Mucosa of gallbladder (tissue), 1 donor: ENCODE results near the gene SALL4. TPM values are rescaled to one million over a fixed set of nuclear protein-coding genes. Genes with fewer than 3 reads are reported as not detected.
"Not testable (repeated sequence)": the region's sequence is repeated elsewhere in the genome, so short reads cannot be mapped to it uniquely, and the experiment has no call there.

Experiments used
- DNase-seq: peaks from one replicate; pipeline ENCODE4 v3.0.0-alpha.2; 2020; ENCODE audit warnings: low spot score
- total RNA-seq: library from RNA; stranded (reverse); gene quantifications from one replicate; pipeline ENCODE4 v1.2.1, GENCODE V29; 2021
- donor health status: DM: no; HTN: no; CAD: no.

Gene SALL4
- total RNA-seq: 0.20 TPM

DNA sequence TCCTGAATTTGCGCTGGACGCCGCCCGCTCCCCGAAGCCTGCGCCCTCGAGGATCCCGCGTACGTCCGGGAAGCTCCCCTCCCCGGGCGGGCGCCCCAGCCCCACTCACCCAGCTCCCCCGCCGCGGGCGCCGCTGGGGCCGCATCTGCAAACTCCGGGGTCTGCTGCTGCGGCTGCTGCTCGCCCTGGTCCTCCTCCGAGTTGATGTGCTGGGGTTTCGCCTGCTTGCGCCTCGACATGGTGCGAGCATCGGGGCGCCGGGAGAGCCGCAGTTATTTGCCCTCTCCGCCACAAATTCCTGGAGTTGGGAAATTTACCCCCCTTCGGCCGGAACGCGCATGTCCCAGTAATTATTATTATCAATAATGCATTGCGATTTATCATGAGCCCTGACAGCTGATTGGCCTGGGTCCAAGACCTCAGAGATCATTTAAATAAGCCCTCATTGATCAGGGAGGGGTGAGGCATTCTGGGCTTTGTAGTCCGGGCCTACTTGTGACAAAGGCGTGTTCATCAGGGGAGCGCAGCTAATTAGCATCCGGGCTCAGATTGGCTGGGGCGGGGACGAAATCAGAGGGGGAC lies at the start of gene SALL4:
Gene SALL4, minus strand, starts transcription at position 352 of the 582 bp plus-strand sequence. Its CDS starts 113 bp downstream, at position 239.
- DNase-seq: no peak

DNA sequence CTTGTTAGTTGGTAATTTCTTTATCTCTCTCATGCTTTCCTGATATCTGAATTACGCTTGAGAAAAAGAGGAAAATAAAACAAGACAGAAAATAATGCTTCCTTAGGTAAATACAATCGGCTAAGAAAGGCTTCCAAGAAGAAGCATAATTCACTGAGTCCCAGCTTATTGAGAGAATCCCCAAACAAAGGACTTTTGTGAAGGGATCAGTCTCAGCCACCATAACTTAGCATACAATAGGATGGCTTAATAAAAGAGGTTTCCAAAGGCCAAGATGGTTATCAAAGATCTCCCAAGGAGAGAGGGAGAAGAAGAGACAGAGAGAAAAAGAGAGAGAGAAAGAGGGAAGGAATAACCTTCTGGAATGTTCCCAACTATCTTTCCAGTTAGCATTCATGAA lies 46.0 kb upstream of the SALL4 start:
- no peak for DNase-seq

DNA sequence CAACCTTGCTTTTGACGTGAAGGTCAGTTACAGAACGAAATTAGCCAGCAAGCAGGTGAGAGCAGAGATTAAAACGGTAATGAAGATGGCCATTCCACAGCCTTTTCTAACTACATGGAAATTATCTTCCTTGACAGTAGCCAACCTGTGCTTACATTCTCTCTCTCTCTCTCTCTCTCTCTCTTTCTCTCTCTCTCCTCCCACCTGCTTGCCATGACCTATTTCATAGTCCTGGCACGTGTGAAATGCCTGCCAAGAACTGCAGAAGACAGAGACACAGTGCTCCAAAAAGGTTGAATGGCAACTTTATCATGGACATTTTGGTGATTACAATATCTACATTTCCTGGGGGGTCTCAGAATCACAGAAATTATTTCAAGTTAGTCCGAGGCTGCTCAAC lies 38.5 kb upstream of the SALL4 start:
- DNase-seq: no peak

DNA sequence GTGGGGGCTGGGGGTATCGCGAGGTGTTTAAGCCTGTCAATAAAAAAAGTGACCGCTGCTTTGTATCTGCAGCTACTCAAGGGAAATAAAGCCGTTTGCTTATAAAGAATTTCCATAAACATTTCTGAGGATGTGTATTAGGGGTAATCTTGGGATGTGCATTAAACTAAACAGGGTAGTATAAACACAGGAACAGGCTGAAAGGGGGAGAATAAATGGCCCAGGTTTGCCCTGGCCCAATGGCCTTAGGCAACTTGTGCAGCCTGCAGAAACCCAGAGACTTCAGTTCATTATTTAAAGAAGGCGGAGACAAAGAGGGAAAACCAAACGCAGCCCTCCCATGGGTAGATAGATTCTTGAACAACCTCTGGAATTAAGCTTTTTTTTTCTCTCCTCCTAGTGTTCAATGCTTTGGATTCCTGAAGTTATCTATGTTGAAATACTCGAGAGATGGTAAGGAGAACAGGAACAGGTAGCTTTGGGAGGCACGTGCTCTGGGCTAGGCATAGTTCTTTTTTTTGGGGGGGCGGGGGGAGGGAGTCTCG lies 35.6 kb upstream of the SALL4 start:
- no peak for DNase-seq

DNA sequence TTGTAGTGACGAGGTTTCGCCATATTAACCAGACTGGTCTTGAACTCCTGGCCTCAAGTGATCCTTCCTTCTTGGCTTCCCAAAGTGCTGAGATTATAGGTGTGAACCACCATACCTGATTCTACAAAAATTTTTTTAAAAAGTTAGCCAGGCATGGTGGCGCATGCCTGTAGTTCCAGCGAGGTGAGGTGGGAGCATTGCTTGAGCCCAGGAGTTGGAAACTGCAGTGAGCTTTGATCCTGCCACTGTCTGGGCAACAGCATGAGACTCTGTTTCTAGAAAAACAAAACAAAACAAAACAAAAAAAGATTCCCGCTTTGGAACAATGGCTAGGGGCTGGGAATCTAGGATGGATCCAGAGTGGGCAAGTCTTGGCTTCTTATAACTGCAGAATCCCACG lies 35.1 kb upstream of the SALL4 start:
- no peak for DNase-seq

DNA sequence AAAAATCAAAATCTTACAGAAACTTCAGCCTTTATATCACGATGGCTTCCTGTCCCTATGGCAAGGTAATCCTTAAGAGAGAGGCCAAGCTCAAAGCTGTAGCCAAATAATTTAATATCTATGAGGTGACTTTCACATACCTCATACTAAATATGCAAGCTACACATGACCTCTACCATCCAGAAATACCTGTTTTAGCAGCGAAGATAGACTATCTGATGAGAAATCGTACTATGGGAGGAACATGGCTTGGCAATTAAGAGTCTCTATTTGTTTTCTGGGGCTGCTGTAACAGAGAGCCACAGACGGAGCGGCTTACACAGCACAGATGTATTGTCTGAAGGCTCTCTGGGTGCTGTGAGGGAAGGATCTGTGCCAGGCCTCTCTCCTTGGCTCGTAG lies 31.0 kb upstream of the SALL4 start:
- no peak for DNase-seq

DNA sequence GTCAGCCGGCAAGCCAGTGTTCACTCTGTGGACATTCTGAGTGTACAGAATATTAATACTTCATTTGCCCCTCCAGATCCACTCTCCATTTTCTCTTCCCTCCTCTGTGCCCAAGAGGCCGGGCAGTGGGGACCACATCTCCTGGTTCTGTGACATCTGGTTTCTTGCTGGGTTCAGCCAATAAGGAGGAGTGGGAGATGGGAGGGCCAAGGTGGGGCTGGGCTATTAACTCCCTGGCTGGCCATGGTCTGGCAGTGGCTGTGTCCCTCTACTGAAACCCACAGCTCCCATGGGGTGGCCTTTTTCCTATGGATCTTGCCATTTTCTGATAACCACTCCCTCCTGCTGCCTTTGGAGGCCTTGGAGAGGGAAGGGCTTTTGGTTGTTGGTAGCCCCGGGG lies 30.0 kb upstream of the SALL4 start:
- no peak for DNase-seq

DNA sequence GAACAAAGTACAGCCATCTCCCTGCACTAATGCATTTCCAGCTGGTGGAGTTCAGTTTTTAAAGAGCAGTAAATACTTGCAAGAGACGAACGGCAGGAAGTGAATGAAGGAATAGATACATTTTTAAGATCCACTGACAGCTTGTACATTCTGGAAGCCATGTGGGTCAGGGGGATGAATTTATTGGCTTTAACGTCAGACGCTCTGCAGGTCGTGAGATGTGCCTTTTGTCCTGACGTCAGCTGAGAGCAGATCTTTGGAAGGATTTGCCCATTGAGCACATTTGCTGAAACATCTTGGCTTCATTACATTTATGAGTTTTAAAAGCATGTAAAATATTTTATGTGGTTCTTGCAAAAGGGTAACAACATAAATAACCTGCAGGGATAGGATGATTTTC lies 29.5 kb upstream of the SALL4 start:
- DNase-seq: no peak

DNA sequence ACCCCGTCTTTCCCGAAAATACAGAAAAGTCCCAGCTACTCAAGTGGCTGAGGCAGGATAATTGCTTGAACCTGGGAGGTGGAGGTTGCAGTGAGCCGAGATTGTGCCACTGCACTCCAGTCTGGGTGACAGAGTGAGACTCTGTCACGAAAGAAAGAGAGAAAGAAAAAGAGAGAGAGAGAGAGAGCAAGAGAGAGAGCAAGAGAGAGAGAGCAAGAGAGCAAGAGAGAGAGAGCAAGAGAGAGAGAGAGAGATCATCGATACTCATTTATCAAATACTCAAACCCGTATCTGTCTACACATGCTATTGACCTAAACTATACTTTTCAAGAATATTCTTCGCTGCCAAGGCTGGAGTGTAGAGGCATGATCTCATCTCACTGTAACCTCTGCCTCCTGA lies 28.2 kb upstream of the SALL4 start:
- DNase-seq: no peak

DNA sequence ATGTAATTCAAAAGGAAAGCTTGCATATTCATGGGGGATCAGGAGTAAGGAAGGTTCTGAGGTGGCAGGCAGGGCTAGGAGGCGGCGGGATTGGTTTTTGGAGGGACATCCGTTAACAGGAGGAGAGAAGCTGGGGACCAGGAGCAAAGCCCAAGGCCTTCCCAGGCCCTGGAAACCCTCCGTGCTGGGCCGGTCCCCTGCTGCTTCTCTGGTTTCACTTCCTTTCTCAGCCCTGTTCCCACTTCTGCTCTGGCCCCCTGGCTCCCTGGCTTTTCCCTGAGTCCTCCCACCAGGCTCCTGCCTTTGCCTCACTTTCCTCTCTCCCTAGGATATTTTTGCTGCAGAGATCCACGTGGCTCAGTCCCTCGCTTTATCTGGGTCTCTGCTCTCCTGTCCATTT lies 26.4 kb upstream of the SALL4 start:
- no peak for DNase-seq

DNA sequence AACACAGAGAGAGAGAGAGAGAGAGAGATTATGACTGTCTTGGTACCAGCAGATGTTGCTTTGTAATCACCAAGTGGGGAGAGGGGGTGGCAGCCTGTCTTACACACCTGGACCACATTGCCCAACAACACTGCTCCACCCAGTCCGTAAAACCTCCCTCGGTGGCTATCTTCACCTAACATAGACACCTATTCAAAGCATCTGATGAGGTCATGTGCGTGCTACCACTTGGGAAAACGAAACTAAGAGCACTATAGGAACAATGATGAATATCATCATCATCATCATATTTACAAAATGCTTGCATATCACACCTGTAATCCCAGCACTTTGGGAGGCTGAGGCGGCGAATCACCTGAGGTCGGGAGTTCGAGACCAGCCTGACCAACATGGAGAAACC lies 24.1 kb upstream of the SALL4 start:
- no peak for DNase-seq

DNA sequence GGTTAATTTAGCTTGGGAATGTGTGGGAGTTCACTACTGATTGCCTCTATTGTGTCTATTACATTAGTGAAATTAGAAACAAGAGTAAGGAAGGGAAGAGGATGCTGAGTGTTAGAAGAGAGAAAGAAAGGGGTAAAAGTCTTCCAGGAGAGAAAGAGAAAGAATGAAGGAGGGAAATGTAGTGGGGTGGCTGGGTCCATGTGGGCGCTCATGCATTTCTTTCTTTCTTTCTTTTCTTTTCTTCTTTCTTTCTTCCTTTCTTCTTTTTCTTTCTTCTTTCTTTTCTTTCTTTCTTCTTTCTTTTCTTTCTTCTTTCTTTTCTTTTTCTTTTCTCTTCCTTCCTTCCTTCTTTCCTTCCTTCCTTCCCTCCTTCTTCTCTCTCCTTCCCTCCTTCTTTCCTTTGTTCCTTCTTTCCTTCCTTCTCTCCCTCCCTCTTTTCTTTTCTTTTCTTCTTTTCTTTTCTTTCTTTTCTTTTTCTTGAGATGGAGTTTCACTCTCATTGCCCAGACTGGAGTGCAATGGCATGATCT lies 16.2 kb upstream of the SALL4 start:
- DNase-seq: no peak

DNA sequence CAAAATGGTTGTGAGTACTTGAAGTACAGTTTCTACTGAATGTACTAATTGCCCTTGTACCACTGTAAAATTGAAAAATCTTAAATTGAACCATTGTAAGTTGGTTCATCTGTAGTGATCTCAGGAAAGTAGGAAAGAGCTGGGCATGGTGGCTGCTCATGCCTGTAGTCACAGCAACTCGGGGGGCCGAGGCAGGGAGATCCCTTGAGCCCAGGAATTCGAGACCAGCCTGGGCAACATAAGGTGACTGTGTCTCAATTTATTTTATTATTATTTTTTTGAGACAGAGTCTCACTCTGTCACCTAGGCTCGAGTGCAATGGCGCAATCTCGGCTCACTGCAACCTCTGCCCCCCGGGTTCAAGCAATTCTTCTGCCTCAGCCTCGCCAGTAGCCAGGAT lies 14.5 kb upstream of the SALL4 start:
- DNase-seq: not testable (repeated sequence)

DNA sequence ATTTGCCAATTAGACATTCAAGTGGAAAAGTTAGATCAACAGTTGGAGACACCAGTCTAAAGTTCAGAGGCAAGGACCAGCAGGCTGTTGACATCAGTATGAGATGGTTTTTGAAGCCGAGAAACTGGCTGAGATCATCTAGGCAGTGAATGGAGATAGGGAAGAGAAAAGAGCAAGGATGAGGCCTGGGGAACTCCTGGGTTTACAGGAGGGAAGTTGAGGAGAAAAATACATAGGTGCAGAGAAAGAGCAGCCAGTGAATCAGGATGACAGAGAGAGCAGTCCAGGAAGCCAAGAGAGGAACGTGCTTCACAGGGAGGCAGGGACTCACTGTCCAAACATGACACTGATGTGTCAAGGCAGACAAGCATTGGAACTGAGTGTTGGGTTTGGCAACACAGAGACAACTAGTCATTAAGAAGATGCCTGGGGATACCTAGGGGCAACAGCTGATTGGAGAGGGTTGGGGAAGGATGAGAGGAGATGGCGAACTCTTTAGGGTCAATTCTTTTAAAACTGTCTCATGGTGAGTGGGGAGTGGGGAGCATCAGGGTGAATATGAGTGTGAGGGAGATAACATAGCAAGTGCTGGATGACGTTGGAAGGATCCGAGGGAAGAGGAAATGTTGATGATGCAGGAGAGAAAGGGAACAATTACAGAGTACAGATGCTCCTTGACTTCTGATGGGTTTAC lies 13.2 kb upstream of the SALL4 start:
- no peak for DNase-seq

DNA sequence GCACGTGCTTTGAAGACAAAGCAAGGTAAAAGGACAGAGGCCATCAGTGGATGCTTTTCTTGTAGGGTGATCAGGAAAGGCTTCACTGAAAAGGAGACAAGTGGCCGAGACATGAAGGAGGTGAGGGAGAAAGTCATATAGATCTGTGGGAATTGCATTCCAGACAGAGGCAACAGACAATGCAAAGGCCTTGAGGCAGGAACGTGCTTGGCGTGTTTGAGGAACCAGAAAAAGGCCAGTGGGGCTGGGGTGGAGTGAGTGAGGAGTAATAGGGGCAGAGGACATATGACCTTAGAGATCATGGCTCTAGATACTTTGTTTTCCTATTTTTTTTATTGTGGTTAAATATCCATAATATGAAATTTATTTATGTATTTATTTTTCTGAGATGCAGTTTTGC lies 10.5 kb upstream of the SALL4 start:
- DNase-seq: no peak

DNA sequence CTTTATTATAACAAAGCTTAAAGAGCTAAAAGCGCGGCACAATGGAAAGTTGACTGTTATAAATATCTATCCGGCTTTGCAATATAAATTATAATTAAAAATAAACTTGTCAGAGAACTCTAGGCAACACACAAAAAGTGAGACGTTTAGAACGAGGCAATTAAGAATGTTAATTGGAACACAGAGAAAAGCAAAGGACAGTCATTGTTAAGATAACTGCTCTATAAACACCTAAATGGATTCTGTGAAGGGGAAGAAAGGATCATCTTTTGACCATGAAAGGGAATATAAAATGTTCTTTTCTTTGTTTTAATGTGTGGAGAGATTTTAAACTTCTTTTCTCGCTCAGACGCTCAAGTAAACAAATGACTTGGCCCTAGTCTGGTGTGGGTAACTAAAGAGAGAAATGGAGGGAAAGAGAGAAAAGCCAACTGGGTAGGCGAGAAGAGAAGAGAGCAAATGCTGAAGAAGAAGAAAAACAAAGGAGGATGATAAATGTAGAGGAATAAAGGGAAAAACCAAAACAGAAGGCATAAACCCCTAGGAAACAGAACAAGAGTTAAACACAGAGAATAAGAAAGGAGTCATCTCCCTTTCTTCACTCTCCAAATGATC lies 9.3 kb upstream of the SALL4 start:
- no peak for DNase-seq

DNA sequence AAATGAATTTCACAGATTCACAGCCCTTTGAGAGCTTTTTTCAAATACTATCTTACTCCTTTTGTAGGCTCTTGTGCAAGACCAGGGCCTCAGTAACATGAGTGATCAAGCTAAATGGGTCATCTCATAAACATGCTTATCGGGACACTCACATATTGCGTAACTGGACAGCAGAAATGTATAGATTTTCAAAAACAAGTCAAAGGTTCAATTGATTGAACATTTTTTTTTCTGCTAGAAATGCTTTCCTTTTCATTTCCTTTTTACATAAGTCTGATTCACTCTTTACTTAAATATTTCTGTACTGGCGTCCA lies 8.7 kb upstream of the SALL4 start:
- DNase-seq: no peak

DNA sequence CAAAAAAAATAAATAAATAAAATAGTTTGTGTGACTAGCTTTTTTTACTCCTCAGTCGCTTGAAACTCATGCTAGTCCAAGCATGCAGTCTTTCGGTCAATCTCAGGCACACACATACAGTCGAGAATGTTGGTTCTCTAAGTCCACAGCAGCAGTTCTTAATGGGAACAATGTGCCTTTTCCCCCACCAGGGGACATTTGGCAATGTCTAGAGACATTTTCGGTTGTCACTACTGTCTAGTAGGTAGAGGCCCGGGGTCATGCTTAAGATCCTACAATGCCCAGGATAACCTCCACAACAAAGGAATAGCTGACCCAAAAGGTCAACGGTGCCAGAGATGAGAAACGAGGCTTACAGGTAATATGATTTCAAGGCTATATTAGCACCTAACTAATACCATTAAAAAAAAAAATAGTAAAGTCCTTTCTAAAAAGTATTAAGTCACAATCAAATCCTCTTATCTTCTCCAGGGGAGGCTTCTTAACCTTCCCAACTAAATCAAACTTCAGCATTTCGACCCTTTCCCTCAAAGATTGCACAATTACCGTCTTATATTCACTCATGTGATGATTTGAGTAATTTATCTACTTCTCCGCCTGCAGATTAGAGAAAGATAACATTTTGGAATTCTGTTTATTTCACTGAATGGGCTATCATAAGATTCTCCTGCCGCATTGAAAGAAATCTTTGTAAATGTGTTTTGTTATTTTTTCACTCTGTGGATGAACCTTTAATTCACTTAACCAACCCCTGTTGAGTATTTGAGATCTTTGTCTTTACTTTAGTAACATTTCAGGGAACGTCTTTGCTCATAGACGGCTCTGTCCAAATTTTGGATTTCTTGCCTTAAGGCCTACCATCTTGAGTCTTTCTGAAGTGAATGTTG lies 8.1 kb upstream of the SALL4 start:
- DNase-seq: no peak

DNA sequence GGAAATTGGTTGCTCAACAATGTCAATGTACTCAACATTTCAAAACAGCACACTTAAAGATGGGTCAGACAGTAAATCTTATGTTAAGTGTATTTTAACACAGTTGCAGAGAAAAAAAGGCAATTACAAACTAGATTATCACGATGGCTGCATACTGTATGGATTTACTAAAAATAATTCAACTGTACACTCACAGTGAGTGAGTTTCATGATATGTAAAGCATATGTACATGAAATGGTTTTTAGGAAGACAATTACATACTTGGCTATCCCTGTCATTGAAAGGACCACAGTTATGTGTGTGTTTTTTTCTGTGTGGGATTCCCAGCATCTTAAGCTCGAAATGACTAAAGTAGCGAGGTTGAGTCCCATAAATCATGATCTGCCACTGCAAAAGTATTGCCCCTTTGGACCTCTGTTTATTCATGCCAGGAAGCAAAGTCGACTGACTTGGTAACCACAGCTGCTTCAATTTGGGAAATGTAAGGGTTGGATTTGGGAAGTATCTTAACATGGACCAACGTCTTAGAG lies 5.5 kb upstream of the SALL4 start:
- DNase-seq: no peak

DNA sequence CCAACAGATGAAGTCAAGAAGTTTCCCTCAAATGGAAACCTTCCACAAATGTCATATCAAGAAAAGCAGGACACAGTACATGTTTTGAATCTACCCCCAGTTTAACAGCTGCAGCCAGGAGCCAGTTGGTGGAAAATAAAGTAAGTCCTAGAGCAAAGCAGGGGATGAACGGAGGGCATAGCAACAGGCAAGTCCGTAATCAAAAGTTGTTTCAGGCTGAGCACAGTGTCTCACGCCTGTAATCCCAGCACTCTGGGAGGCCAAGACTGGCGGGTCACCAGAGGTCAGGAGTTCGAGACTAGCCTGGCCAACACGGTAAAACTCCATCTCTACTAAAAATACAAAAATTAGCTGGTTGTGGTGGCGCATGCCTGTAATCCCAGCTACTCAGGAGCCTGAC lies 2.4 kb upstream of the SALL4 start:
- DNase-seq: no peak

DNA sequence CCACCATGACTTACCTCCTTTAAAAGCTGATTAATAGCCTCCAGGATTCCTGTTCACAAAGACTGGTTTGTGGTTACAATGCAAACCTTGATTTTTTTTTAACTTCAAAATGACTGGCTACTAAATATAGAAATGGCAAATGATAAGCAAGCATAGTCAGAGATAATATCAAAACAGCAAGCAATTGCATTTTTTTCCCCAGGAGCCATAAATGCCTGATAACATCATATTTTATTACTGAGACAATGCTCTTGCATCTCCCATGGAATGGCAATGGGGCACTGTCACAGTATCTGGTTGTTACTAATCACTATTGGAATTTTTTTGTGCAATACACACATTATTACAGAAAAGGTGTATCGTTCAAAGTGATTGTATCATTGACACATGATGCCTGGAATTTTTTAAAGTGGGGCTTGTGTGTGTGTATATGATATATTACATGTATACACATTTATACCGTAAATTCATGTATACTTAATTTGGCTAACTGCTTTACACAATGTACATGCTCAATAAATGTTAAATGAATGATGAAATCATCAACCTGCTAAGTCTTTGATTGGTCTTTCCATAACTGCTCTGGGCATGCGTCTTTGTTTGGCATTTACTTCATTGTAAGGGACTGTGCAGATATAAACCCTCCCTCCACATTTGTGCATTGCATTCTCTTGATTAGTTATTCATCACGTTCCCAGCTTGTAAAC lies 980 bp upstream of the SALL4 start:
- DNase-seq: no peak
